ENCODE measurements around the gene ZNF556.
A peak's percentile ranks its signal among the peaks of the same experiment; 100 is the strongest.
"Not testable (repeated sequence)": the region's sequence is repeated elsewhere in the genome, so short reads cannot be mapped to it uniquely, and the experiment has no call there.

ZNF556 gene

GRCh38 chr19:2853015-2853606, 14.0 kb upstream of the ZNF556 start:
- DNase-seq (ENCODE audit: low read depth) = no peak

- no peak for DNase-seq (ENCODE audit: low read depth)
These were observed 12.3 kb upstream of the ZNF556 start for GRCh38 chr19:2854849-2855248.

GRCh38 chr19:2856457-2857050, 10.6 kb upstream of the ZNF556 start:
- DNase-seq (ENCODE audit: low read depth) = no peak

GRCh38 chr19:2858864-2859263, 8.3 kb upstream of the ZNF556 start:
- DNase-seq (ENCODE audit: low read depth) = no peak

GRCh38 chr19:2863816-2864215, 3.3 kb upstream of the ZNF556 start:
- DNase-seq (ENCODE audit: low read depth) = no peak

GRCh38 chr19:2865334-2866100, 1.6 kb upstream of the ZNF556 start:
- DNase-seq (ENCODE audit: low read depth) = no peak

GRCh38 chr19:2866495-2867024, 575 bp upstream of the ZNF556 start:
- DNase-seq (ENCODE audit: low read depth) = no peak

GRCh38 chr19:2869618-2870017, 2.5 kb downstream of the ZNF556 start:
- no peak for DNase-seq (ENCODE audit: low read depth)

GRCh38 chr19:2872175-2872574, 5.0 kb downstream of the ZNF556 start:
- DNase-seq (ENCODE audit: low read depth) = not testable (repeated sequence)

- DNase-seq (ENCODE audit: low read depth) = no peak
These were observed 10.5 kb downstream of the ZNF556 start for GRCh38 chr19:2877398-2878331.

- no peak for DNase-seq (ENCODE audit: low read depth)
These were observed 16.7 kb downstream of the ZNF556 start for GRCh38 chr19:2883686-2884439.

- DNase-seq (ENCODE audit: low read depth) = no peak
These were observed 18.6 kb downstream of the ZNF556 start for GRCh38 chr19:2885736-2886135.

GRCh38 chr19:2887391-2887914, 20.3 kb downstream of the ZNF556 start:
- no peak for DNase-seq (ENCODE audit: low read depth)

GRCh38 chr19:2888731-2889224, 21.6 kb downstream of the ZNF556 start:
- DNase-seq (ENCODE audit: low read depth) = no peak

GRCh38 chr19:2890531-2890930, 23.4 kb downstream of the ZNF556 start:
- not testable (repeated sequence) for DNase-seq (ENCODE audit: low read depth)

GRCh38 chr19:2896694-2897093, 29.6 kb downstream of the ZNF556 start:
- DNase-seq (ENCODE audit: low read depth) = no peak

- DNase-seq (ENCODE audit: low read depth) = peak; percentile 98
These were observed 33.4 kb downstream of the ZNF556 start, which contains the start of gene ZNF57 for GRCh38 chr19:2900296-2901252. ZNF57 (plus strand) TSS chr19:2900928; CDS start chr19:2901046, 118 bp downstream.

GRCh38 chr19:2902590-2903218, 35.6 kb downstream of the ZNF556 start:
- DNase-seq (ENCODE audit: low read depth) = no peak

- not testable (repeated sequence) for DNase-seq (ENCODE audit: low read depth)
These were observed 36.2 kb downstream of the ZNF556 start for GRCh38 chr19:2903326-2903725.

Measured in stimulated activated CD8-positive, alpha-beta memory T cell treated with anti-CD3 and anti-CD28 coated beads, Interleukin-4, amount 100 ng/mL, for 24 hours (primary cell).